Naive thymus-derived CD8-positive, alpha-beta T cell (primary cell): ENCODE measurements around the gene TWSG1. TPM values are rescaled to one million over a fixed set of nuclear protein-coding genes. Genes with fewer than 3 reads are reported as not detected.
"Not testable (repeated sequence)": the region's sequence is repeated elsewhere in the genome, so short reads cannot be mapped to it uniquely, and the experiment has no call there.

ENCODE experiments used
- ATAC-seq, 2 donors: fragments of 150-1000 bp; cut with Tn5 transposase in 1 of 2; sonication (Bioruptor Pico), chemical (Tn5 transposase) in 1 of 2; 1 replicate in 1 of 2; 2 replicates in 1 of 2; pipeline ENCODE4 v1.10.0; 2021; ENCODE audit warnings: mild to moderate bottlenecking in 2 of 2, moderate library complexity in 2 of 2
- POLR2A ChIA-PET: fragments of 350-600 bp; sonication (Branson Sonifier 250); formaldehyde crosslinking; loops from one replicate; lab custom pipeline; 2021; ENCODE audit warnings: antibody characterized with exemption; lab: Charles Lee
- DNase-seq, 10 donors: peaks; one replicate each; pipeline versions ENCODE4 v3.0.0 to v3.0.0-alpha.2; 2020 to 2022
- H3K27ac Mint-ChIP-seq, 10 donors: one replicate each; pipeline ENCODE4 v1.8.0; 2020 to 2022; ENCODE audit warnings: mild to moderate bottlenecking in 10 of 10, mixed read lengths in 10 of 10, moderate library complexity in 4 of 10, inconsistent platforms in 1 of 10
- H3K27me3 Mint-ChIP-seq, 5 donors: one replicate each; pipeline ENCODE4 v1.8.0; 2021 to 2022; ENCODE audit warnings: mixed read lengths in 5 of 5
- H3K36me3 Mint-ChIP-seq, 3 donors: one replicate each; pipeline ENCODE4 v1.8.0; 2020 to 2022; ENCODE audit warnings: mixed read lengths in 3 of 3, mild to moderate bottlenecking in 2 of 3, inconsistent platforms in 1 of 3
- H3K4me1 Mint-ChIP-seq, 4 donors: one replicate each; pipeline ENCODE4 v1.8.0; 2021 to 2022; ENCODE audit warnings: mixed read lengths in 4 of 4
- H3K4me3 Mint-ChIP-seq, 10 donors: one replicate each; pipeline ENCODE4 v1.8.0; 2020 to 2022; ENCODE audit warnings: mild to moderate bottlenecking in 10 of 10, mixed read lengths in 10 of 10, moderate library complexity in 6 of 10, inconsistent platforms in 1 of 10
- H3K9me3 Mint-ChIP-seq, 9 donors: one replicate each; pipeline ENCODE4 v1.8.0; 2020 to 2022; ENCODE audit warnings: mixed read lengths in 9 of 9, mild to moderate bottlenecking in 3 of 9, inconsistent platforms in 1 of 9, moderate library complexity in 1 of 9
- polyA plus RNA-seq, 3 donors: library from polyadenylated mRNA; unstranded; fragments of 300-500 nt; fragmentation: Illumina TruSeq; gene quantifications; one replicate each; pipeline ENCODE4 v1.2.3, GENCODE V29; 2021
- total RNA-seq, 8 experiments: library from RNA in 2 of 8; stranded (reverse) in 2 of 8; gene quantifications; one replicate each; pipeline ENCODE4 v1.2.3 and lab custom pipeline; 2021 to 2026

The TWSG1 gene
- total and polyA plus RNA-seq, 5 experiments from 2014 or later, result 4.0 to 9.8 (median 6.1) TPM

- Mint-ChIP-seq H3K36me3 (peaks cover 0 to 16% (median 8%) of the 10 kb centered on the region in 3 donors), H3K4me1 (peaks cover 0 to 16% (median 13%) of the 10 kb centered on the region in 4 donors), H3K4me3 (peak overlapping the region in 1 of 10 donors; percentile 26)
- DNase-seq, H3K27me3 Mint-ChIP-seq, H3K9me3 Mint-ChIP-seq, H3K27ac Mint-ChIP-seq, POLR2A ChIA-PET, ATAC-seq: not testable (repeated sequence)
Observed at GRCh38 chr18:9402358-9403007, 67.9 kb downstream of the TWSG1 start.

GRCh38 chr18:9403795-9404564 lies 69.4 kb downstream of the TWSG1 start:
- Mint-ChIP-seq H3K4me3 (peak overlapping the region; percentile 57 to 94 (median 82)), H3K36me3 (peaks cover 0 to 10% (median 8%) of the 10 kb centered on the region in 3 donors), H3K27me3 (peaks cover 0 to 1% (median 0%) of the 10 kb centered on the region in 5 donors), H3K27ac (peak overlapping the region in 7 of 10 donors; percentile 41 to 89 (median 82)), H3K4me1 (peaks cover 0 to 16% (median 13%) of the 10 kb centered on the region in 4 donors), H3K9me3 (no peaks in the 10 kb centered on the region)
- DNase-seq (peak in 1 of 10 donors; percentile 2), ATAC-seq (no peak)
- POLR2A ChIA-PET, result no interaction called here

GRCh38 chr18:9404565-9405060 lies 70.0 kb downstream of the TWSG1 start:
- DNase-seq (peak in 6 of 10 donors; percentile 18 to 68 (median 28)), ATAC-seq (peak; percentile 85 to 86)
- Mint-ChIP-seq H3K4me3 (peak overlapping the region; percentile 57 to 94 (median 82)), H3K27ac (peak overlapping the region in 7 of 10 donors; percentile 41 to 89 (median 80)), H3K9me3 (no peaks in the 10 kb centered on the region), H3K4me1 (peaks cover 0 to 16% (median 13%) of the 10 kb centered on the region in 4 donors), H3K27me3 (peaks cover 0 to 1% (median 0%) of the 10 kb centered on the region in 5 donors), H3K36me3 (peaks cover 0 to 6% (median 4%) of the 10 kb centered on the region in 3 donors)
- POLR2A ChIA-PET, result no interaction called here

GRCh38 chr18:9405130-9405529 lies 70.6 kb downstream of the TWSG1 start:
- H3K36me3 Mint-ChIP-seq, result peaks cover 0 to 6% (median 2%) of the 10 kb centered on the region in 3 donors
- POLR2A ChIA-PET, result no interaction called here
- H3K4me1 Mint-ChIP-seq, result peaks cover 0 to 16% (median 13%) of the 10 kb centered on the region in 4 donors
- peak overlapping the region in 3 of 10 donors; percentile 11 to 89 (median 86) for H3K27ac Mint-ChIP-seq
- peaks cover 0 to 2% (median 0%) of the 10 kb centered on the region in 5 donors for H3K27me3 Mint-ChIP-seq
- peak overlapping the region in 7 of 10 donors; percentile 76 to 94 (median 85) for H3K4me3 Mint-ChIP-seq
- no peak for ATAC-seq
- no peaks in the 10 kb centered on the region for H3K9me3 Mint-ChIP-seq
- DNase-seq, result no peak

- Mint-ChIP-seq H3K27ac (peak overlapping the region in 4 of 10 donors; percentile 54 to 90 (median 68)), H3K27me3 (peaks cover 0 to 2% (median 0%) of the 10 kb centered on the region in 5 donors), H3K4me3 (peak overlapping the region in 7 of 10 donors; percentile 40 to 90 (median 62)), H3K9me3 (no peaks in the 10 kb centered on the region), H3K4me1 (peaks cover 0 to 16% (median 13%) of the 10 kb centered on the region in 4 donors), H3K36me3 (peaks cover 0 to 6% (median 0%) of the 10 kb centered on the region in 3 donors)
- POLR2A ChIA-PET, result no interaction called here
- ATAC-seq (no peak), DNase-seq (no peak)
Observed at GRCh38 chr18:9405977-9406376, 71.4 kb downstream of the TWSG1 start.

GRCh38 chr18:9410515-9410914 lies 75.9 kb downstream of the TWSG1 start:
- H3K36me3 Mint-ChIP-seq, result peaks cover 0 to 2% (median 0%) of the 10 kb centered on the region in 3 donors
- POLR2A ChIA-PET, result interaction anchor here (0.7 kb wide), 1 partner anchor 613 kb away, joined by 3 read pairs; no protein-coding TSS in a partner anchor
- DNase-seq (no peak), ATAC-seq (no peak)
- H3K4me3 Mint-ChIP-seq, result no peak overlapping the region
- peaks cover 0 to 2% (median 0%) of the 10 kb centered on the region in 5 donors for H3K27me3 Mint-ChIP-seq
- H3K27ac Mint-ChIP-seq, result no peak overlapping the region
- H3K4me1 Mint-ChIP-seq, result peaks cover 0 to 2% (median 0%) of the 10 kb centered on the region in 4 donors
- H3K9me3 Mint-ChIP-seq, result peaks cover 0 to 2% (median 0%) of the 10 kb centered on the region in 9 donors

- DNase-seq, result no peak
- POLR2A ChIA-PET, result no interaction called here
- no peak overlapping the region for H3K27ac Mint-ChIP-seq
- peaks cover 0 to 2% (median 0%) of the 10 kb centered on the region in 5 donors for H3K27me3 Mint-ChIP-seq
- no peaks in the 10 kb centered on the region for H3K4me1 Mint-ChIP-seq
- no peak overlapping the region for H3K4me3 Mint-ChIP-seq
- no peak for ATAC-seq
- H3K9me3 Mint-ChIP-seq, result peaks cover 0 to 2% (median 0%) of the 10 kb centered on the region in 9 donors
- H3K36me3 Mint-ChIP-seq, result peaks cover 0 to 2% (median 0%) of the 10 kb centered on the region in 3 donors
Observed at GRCh38 chr18:9413576-9413975, 79.0 kb downstream of the TWSG1 start.

GRCh38 chr18:9416563-9417072 lies 82.0 kb downstream of the TWSG1 start:
- Mint-ChIP-seq H3K36me3 (peaks cover 0 to 2% (median 0%) of the 10 kb centered on the region in 3 donors), H3K27me3 (peaks cover 0 to 2% (median 0%) of the 10 kb centered on the region in 5 donors), H3K27ac (no peak overlapping the region), H3K4me1 (no peaks in the 10 kb centered on the region), H3K9me3 (peaks cover 0 to 2% (median 0%) of the 10 kb centered on the region in 9 donors), H3K4me3 (no peak overlapping the region)
- DNase-seq (no peak), ATAC-seq (no peak)
- POLR2A ChIA-PET, result interaction anchor here (0.5 kb wide), 1 partner anchor 91 kb away, joined by 4 read pairs; no protein-coding TSS in a partner anchor

- H3K27ac Mint-ChIP-seq, result peak overlapping the region in 1 of 10 donors; percentile 38
- peaks cover 0 to 2% (median 0%) of the 10 kb centered on the region in 3 donors for H3K36me3 Mint-ChIP-seq
- H3K27me3 Mint-ChIP-seq, result peaks cover 0 to 2% (median 0%) of the 10 kb centered on the region in 5 donors
- POLR2A ChIA-PET, result interaction anchor here (0.5 kb wide), 1 partner anchor 92 kb away, joined by 4 read pairs; no protein-coding TSS in a partner anchor
- ATAC-seq, result no peak
- H3K4me3 Mint-ChIP-seq, result no peak overlapping the region
- no peaks in the 10 kb centered on the region for H3K4me1 Mint-ChIP-seq
- no peak for DNase-seq
- H3K9me3 Mint-ChIP-seq, result peaks cover 0 to 2% (median 0%) of the 10 kb centered on the region in 9 donors
Observed at GRCh38 chr18:9417073-9417851, 82.7 kb downstream of the TWSG1 start.

- no peak for DNase-seq
- peaks cover 0 to 2% (median 0%) of the 10 kb centered on the region in 5 donors for H3K27me3 Mint-ChIP-seq
- peaks cover 0 to 2% (median 0%) of the 10 kb centered on the region in 3 donors for H3K36me3 Mint-ChIP-seq
- no peaks in the 10 kb centered on the region for H3K4me1 Mint-ChIP-seq
- H3K9me3 Mint-ChIP-seq, result peaks cover 0 to 2% (median 0%) of the 10 kb centered on the region in 9 donors
- no peak overlapping the region for H3K4me3 Mint-ChIP-seq
- H3K27ac Mint-ChIP-seq, result peak overlapping the region in 1 of 10 donors; percentile 47
- no peak for ATAC-seq
- POLR2A ChIA-PET, result no interaction called here
Observed at GRCh38 chr18:9418047-9418690, 83.6 kb downstream of the TWSG1 start.

GRCh38 chr18:9419956-9420631 lies 85.5 kb downstream of the TWSG1 start:
- peaks cover 0 to 2% (median 0%) of the 10 kb centered on the region in 5 donors for H3K27me3 Mint-ChIP-seq
- H3K4me1 Mint-ChIP-seq, result no peaks in the 10 kb centered on the region
- ATAC-seq (no peak), DNase-seq (no peak)
- POLR2A ChIA-PET, result no interaction called here
- H3K9me3 Mint-ChIP-seq, result peaks cover 0 to 2% (median 0%) of the 10 kb centered on the region in 9 donors
- no peak overlapping the region for H3K4me3 Mint-ChIP-seq
- no peak overlapping the region for H3K27ac Mint-ChIP-seq
- peaks cover 0 to 2% (median 0%) of the 10 kb centered on the region in 3 donors for H3K36me3 Mint-ChIP-seq
